Stimulated activated CD4-positive, alpha-beta T cell treated with anti-CD3 and anti-CD28 coated beads, Interleukin-2, amount 100 ng/mL, for 24 hours (primary cell): ENCODE data around the gene CLEC4G.
A peak's percentile ranks its signal among the peaks of the same experiment; 100 is the strongest.

Experiments used
- DNase-seq, 2 donors: peaks; one replicate each; pipeline ENCODE4 v3.0.0-alpha.2; 2020

Gene CLEC4G

DNA sequence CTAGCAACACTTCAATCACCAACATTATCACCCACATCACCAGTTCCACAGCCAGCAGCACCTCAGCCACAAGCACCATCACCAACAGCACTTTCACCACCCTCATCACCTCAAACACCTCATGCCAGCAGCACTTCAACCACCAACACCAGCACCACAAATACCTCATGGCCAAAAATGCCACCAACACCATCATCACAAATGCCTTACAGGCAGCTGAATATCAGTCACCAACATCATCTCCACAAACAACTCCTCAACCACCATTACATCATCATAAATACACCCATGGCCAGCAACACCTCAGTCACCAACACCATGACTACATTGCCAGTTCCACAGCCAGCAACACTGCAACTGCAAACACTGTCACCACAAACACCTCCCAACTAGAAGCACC is 40.4 kb downstream of the CLEC4G start:
- no peak for DNase-seq

DNA sequence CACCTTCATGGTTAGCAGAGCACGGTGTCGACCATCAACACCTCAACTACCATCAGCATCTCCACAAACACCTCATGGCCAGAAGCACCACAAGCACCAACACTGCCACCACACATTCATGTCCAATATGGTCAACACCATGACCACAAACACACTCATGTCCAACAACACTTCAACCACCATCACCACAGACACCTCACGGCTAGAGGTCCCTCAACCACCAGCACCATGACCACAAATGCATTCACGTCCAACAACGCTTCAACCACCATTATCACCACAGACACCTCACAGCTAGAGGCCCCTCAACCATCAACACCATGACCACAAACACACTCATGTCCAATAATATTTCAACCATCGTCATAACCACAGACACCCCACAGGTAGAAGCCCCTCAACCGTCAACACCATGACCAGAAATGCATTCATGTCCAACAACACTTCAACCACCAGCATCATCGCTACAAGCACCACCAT is 41.1 kb downstream of the CLEC4G start:
- no peak for DNase-seq

DNA sequence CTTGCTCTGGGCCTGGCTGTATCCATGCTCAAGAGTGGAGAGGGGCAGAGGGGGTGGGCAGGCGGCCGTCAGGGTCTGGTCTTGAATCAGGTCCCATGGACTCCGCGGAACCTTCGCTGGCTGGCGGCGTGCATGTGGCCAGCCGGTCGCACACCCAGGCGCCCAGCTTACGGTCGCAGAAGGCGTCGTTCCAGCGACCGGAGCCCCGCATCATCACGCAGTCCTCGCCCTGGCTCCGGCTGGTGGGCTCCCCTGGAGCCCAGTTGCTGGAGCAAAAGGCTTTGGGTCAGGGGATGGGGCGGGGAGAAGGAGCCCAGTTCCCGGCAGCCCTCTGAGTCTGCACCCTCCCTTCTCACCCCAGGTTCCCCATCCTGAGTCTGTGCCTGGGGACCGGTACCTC is 42.7 kb downstream of the CLEC4G start:
- DNase-seq = no peak

DNA sequence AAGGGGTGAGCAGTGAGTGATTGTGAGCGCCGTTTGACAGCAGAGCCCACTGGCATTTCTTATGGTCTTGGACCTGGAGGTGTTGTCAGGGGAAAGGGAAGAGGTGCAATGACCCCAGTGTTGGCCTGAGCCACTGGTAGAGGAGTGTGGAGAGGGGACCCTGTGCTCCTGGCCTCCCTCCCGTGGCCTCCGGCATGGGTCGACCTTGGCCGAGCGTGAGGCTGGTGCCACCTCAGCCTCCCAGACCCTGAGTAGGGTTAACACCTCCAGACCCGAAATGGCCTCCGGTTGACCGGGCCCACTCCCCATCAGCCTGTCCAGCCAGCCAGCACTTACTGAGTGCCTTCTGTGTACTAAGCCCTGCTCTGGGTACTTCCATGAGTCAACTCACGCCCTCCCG is 44.7 kb downstream of the CLEC4G start:
- DNase-seq = no peak

DNA sequence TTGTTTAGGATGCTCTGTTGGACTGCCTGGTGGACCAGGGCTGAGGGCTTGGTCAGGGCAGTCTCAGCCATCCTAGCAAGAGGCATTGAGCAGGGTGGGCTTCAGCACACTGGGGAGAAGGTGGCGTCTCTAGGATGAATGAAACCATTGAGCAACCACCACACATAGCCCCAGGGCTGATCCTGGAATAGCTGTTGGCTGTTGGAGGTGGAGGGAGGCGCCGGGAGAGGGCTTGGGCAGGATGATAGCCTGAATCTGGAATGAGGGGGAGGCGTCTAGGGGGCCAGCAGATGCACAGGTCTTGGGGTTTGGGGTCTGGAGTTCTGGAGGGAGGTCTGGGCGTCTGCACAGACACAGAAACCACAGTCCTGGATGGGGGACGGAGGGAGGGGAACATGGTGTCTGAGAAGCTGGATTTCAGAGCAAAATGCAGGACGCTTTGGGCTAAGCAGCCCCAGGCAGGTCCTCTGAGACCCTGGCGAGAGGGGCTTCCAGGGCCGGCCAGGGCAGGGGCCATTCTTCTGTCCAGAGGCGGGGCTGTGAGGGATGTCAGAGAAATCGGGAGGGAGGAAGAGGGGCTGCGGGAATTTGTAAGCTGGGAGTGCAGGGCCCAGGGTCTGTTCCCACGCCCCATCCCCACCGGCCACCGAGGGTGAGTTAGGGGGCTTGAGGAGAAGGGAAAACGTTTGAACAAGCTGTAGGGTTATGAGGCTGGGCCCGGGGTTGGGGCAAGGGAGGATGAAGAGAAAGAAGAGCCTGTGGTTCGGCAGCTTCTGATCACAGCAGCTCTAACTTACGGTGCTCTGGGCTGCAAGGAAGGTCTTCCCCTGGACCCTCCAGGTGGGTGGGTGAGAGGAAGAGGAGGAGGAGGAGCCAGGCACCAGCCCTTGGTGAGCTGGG is 46.1 kb downstream of the CLEC4G start:
- no peak for DNase-seq

DNA sequence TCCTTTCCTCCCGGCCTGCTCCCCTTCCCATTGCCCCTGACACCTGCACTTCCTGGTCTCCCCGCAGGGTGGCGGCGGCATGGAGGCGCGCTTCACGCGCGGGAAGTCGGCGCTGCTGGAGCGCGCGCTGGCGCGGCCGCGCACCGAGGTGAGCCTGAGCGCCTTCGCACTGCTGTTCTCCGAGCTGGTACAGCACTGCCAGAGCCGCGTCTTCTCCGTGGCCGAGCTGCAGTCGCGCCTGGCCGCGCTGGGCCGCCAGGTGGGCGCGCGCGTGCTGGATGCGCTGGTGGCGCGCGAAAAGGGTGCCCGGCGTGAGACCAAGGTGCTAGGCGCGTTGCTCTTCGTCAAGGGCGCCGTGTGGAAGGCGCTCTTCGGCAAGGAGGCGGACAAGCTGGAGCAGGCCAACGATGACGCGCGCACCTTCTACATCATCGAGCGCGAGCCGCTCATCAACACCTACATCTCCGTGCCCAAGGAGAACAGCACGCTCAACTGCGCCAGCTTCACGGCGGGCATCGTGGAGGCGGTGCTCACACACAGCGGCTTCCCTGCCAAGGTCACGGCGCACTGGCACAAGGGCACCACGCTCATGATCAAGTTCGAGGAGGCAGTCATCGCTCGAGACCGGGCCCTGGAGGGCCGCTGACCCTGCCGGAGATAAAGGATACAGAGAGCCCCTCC is 49.6 kb downstream of the CLEC4G start:
- no peak for DNase-seq

DNA sequence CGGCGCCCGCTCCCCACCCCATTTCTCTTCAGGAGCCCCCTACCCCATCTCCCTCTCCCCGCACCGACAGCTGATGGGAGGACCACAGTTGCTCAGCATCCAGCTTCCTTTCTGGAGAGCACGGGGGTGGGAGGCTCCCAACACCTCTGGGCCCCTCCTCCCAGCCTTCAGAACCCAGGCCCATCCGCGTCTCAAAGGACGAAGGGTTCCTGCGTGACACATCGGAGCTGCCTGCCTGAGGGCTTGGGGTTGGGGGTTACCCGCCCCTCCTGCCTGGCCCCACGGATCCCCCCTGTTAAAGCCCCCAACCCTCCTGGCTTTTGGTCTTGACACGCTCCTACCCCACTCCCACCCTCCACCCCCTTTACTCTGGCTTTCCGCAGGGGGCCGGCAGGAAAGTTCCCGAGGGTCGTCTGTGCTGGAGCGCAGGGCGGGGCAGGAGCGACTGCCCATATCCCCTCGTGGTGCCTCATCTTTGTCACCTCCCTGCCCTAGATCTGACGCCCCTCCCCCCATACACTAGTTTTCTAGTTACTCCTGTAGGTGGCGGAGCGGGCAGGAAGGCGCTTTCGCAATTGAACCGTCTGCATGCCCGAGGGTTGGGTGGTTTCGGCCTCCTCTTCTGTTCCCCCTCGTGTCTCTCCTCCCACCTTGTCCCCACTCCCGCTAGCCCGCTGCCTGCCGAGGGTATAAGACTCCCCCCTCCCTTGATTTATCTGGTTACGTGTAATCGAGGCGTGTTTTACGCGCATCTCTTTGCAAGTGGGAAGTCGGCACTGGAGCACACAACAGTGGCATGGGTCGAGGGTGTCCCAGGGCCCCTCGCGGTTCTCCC is 50.4 kb downstream of the CLEC4G start:
- peak; percentile 84 to 90 for DNase-seq

DNA sequence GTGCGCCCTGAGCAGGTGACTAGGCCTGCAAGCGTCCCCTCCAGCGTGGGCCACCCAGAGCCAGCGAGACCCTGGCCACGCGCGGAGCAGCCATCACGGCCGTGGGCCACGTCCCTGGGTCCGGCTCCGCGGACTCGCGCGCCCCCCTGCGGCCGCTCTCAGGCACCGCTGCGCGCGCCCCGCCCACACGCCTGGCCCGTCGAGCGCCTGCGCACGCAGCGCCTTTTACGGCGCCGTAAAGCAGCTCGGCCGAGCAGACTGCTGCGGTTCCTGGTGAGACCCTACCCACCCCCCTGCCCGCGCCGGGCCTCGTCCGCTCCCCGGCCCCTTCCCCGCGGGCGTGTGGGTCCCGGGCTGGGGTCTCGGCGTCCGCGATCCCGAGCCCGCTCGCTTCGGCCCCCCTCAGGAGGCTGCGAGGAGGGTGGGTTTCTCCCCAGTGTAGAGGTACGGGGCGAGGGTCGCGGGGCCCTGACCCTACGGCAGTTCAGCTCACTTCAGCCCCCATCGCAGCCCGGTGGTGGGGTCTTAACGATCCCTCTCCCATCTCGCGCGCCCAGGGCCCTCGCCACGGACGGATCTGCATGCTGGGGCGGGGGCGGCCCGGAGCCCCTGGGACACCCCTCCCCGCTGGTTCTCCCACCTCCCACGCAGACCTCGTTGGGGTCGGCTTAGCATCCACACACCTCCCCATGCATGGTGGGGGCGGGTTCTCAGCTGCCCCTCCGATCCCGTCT is 51.1 kb downstream of the CLEC4G start, which contains the start of gene TRAPPC5:
Gene TRAPPC5 (plus strand): TSS at position 228 of the 734 bp plus-strand sequence. CDS start 1,421 bp downstream, outside the sequence.
- peak; percentile 86 to 90 for DNase-seq

DNA sequence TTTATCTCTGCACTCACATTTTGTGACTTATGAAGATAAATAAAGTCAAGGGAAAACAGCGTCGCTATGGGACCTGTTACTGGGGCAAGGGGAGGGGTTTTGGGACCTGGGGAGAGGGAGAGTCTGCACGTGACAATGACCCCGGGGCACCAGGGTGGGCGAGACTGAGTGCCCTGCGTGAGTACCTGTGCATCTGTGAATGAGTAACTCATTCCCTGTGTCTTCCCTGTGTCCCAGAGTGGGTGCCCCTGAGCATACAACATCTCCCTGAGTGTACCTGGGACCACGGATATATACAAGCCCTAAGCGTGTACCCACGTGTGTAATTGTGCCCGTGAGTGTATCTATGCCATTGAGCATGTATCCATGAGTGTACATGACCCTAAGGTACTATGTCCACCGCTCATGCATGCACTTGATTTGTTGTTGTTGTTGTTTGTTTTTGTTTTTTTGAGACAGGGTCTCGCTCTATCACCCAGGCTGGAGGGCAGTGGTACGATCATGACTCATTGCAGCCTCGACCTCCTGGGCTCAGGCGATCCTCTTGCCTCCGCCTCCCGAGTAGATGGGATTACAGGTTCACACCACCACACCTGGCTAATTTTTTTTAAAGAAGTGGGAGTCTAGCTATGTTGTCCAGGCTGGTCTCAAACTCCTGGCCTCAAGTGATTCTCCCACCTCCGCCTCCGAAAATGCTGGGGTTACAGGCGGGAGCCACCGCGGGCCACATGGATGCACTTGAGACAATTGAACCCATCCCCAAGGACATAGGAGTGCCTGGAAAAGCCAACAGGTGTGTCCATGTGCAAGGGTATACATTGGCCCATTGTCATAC is 51.9 kb downstream of the CLEC4G start:
- no peak for DNase-seq

DNA sequence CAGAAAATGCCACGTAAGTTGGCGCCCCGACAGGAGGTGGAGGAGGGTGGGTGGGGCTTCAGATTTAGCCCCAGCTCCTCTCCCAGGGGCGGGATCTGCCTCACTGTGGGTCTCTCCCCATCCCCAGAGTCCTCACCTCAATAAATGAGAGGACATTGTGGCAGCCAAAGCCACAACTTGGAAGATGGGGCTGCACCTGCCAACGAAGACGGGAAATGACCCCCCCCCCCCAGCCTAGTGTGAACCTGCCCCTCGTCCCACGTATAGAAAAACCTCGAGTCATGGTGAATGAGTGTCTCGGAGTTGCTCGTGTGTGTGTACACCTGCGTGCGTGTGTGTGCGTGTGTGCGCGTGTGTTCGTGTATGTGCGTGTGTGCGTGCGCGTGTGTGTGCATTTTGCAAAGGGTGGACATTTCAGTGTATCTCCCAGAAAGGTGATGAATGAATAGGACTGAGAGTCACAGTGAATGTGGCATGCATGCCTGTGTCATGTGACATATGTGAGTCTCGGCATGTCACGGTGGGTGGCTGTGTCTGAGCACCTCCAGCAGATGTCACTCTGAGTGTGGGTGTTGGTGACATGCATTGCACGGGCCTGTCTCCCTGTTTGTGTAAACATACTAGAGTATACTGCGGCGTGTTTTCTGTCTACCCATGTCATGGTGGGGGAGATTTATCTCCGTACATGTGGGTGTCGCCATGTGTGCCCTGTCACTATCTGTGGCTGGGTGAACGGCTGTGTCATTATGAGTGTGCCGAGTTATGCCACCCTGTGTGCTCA is 52.7 kb downstream of the CLEC4G start:
- DNase-seq = peak; percentile 66 to 73
